ENCODE results near the gene PLXNB3.

PLXNB3 gene

DNA sequence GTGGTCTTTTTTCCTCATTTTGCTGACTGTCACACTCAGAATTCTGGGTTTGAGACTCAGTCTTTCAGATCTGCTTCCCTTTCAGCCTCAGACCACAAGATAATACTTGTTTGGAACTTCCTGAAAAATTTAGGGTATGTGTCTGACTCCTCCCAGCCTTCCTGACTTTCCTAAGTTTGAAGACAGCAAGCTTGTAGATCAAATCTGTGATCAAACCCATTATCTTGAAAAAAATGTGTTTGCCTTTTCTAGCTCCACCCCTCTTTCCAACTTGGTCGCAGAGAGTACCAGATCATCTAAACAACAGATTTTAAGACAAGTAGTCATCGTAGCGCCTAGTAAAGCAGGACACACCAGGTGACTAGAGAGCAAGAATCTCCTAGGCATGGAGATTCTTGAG, 49.8 kb upstream of the PLXNB3 start (continued):
- TF ChIP-seq, protein P1, sequence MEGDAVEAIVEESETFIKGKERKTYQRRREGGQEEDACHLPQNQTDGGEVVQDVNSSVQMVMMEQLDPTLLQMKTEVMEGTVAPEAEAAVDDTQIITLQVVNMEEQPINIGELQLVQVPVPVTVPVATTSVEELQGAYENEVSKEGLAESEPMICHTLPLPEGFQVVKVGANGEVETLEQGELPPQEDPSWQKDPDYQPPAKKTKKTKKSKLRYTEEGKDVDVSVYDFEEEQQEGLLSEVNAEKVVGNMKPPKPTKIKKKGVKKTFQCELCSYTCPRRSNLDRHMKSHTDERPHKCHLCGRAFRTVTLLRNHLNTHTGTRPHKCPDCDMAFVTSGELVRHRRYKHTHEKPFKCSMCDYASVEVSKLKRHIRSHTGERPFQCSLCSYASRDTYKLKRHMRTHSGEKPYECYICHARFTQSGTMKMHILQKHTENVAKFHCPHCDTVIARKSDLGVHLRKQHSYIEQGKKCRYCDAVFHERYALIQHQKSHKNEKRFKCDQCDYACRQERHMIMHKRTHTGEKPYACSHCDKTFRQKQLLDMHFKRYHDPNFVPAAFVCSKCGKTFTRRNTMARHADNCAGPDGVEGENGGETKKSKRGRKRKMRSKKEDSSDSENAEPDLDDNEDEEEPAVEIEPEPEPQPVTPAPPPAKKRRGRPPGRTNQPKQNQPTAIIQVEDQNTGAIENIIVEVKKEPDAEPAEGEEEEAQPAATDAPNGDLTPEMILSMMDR (tag by site-specific recombination; IDR thresholded peaks at IDR 0.05), result no peak
- TF ChIP-seq ZFP3 (tag by site-specific recombination; IDR thresholded peaks at IDR 0.05; ENCODE audit: low read depth) (no peak), ZNF24 (tag by site-specific recombination; IDR thresholded peaks at IDR 0.05) (no peak), IKZF3 (tag by site-specific recombination; IDR thresholded peaks at IDR 0.05) (no peak), ZNF121 (tag by site-specific recombination; IDR thresholded peaks at IDR 0.05) (no peak)
- TF ChIP-seq, protein P2, sequence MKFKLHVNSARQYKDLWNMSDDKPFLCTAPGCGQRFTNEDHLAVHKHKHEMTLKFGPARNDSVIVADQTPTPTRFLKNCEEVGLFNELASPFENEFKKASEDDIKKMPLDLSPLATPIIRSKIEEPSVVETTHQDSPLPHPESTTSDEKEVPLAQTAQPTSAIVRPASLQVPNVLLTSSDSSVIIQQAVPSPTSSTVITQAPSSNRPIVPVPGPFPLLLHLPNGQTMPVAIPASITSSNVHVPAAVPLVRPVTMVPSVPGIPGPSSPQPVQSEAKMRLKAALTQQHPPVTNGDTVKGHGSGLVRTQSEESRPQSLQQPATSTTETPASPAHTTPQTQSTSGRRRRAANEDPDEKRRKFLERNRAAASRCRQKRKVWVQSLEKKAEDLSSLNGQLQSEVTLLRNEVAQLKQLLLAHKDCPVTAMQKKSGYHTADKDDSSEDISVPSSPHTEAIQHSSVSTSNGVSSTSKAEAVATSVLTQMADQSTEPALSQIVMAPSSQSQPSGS (tag by site-specific recombination; IDR thresholded peaks at IDR 0.05; ENCODE audit: low read depth), result no peak

DNA sequence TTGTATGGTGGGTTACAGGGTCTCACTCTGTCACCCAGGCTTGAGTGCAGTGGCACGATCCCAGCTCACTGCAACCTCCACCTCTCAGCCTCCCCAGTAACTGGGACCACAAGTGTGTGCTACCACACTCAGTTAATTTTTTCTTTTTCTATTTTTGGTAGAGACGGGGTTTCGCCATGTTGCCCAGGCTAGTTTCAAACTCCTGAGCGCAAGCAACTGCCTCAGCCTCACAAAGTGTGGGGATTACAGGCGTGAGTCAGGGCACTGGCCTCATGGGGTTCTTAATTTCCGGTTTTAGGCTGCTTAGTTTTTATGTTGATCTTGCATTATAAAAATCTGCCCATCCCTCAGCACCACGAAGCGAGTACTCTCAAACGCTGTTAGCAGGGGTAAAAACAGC, 46.6 kb upstream of the PLXNB3 start:
- CTCF ChIA-PET, result interaction anchor here (0.6 to 0.7 kb wide), 2 partner anchors 9 to 43 kb away, joined by 3 to 4 read pairs; no protein-coding TSS in a partner anchor
- peaks cover 29 to 85% of the 10 kb centered on the region in 2 experiments for H3K36me3 ChIP-seq (ENCODE audit: control insufficient read depth in 2 of 2, insufficient read depth in 1 of 2, low read length in 2 of 2)
- TF ChIP-seq, protein P3, sequence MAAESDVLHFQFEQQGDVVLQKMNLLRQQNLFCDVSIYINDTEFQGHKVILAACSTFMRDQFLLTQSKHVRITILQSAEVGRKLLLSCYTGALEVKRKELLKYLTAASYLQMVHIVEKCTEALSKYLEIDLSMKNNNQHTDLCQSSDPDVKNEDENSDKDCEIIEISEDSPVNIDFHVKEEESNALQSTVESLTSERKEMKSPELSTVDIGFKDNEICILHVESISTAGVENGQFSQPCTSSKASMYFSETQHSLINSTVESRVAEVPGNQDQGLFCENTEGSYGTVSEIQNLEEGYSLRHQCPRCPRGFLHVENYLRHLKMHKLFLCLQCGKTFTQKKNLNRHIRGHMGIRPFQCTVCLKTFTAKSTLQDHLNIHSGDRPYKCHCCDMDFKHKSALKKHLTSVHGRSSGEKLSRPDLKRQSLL (tag by site-specific recombination; IDR thresholded peaks at IDR 0.05), result no peak
- TF ChIP-seq ZNF837 (tag by site-specific recombination; IDR thresholded peaks at IDR 0.05), result no peak
- TF ChIP-seq ZNF23 (tag by site-specific recombination; IDR thresholded peaks at IDR 0.05; ENCODE audit: borderline replicate concordance), result no peak
- TF ChIP-seq GLI4 (tag by site-specific recombination; IDR thresholded peaks at IDR 0.05), result no peak
- TF ChIP-seq, protein P4, sequence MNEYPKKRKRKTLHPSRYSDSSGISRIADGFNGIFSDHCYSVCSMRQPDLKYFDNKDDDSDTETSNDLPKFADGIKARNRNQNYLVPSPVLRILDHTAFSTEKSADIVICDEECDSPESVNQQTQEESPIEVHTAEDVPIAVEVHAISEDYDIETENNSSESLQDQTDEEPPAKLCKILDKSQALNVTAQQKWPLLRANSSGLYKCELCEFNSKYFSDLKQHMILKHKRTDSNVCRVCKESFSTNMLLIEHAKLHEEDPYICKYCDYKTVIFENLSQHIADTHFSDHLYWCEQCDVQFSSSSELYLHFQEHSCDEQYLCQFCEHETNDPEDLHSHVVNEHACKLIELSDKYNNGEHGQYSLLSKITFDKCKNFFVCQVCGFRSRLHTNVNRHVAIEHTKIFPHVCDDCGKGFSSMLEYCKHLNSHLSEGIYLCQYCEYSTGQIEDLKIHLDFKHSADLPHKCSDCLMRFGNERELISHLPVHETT (tag by site-specific recombination; IDR thresholded peaks at IDR 0.05), result no peak
- TF ChIP-seq ZNF654 (tag by site-specific recombination; IDR thresholded peaks at IDR 0.05; ENCODE audit: low read depth), result no peak
- no peak for TF ChIP-seq ZNF292 (tag by site-specific recombination; IDR thresholded peaks at IDR 0.05; ENCODE audit: borderline replicate concordance, low read depth)
- no peak for TF ChIP-seq ZNF792 (tag by site-specific recombination; IDR thresholded peaks at IDR 0.05)
- no peak for TF ChIP-seq KLF16 (tag by site-specific recombination; IDR thresholded peaks at IDR 0.05)
- no peak for TF ChIP-seq ZNF747 (tag by site-specific recombination; IDR thresholded peaks at IDR 0.05)
- TF ChIP-seq, protein P5, sequence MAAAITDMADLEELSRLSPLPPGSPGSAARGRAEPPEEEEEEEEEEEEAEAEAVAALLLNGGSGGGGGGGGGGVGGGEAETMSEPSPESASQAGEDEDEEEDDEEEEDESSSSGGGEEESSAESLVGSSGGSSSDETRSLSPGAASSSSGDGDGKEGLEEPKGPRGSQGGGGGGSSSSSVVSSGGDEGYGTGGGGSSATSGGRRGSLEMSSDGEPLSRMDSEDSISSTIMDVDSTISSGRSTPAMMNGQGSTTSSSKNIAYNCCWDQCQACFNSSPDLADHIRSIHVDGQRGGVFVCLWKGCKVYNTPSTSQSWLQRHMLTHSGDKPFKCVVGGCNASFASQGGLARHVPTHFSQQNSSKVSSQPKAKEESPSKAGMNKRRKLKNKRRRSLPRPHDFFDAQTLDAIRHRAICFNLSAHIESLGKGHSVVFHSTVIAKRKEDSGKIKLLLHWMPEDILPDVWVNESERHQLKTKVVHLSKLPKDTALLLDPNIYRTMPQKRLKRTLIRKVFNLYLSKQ (tag by site-specific recombination; IDR thresholded peaks at IDR 0.05; ENCODE audit: borderline replicate concordance), result no peak
- TF ChIP-seq GLI2 (tag by site-specific recombination; IDR thresholded peaks at IDR 0.05; ENCODE audit: borderline replicate concordance, low read depth), result no peak
- TF ChIP-seq, protein P6, sequence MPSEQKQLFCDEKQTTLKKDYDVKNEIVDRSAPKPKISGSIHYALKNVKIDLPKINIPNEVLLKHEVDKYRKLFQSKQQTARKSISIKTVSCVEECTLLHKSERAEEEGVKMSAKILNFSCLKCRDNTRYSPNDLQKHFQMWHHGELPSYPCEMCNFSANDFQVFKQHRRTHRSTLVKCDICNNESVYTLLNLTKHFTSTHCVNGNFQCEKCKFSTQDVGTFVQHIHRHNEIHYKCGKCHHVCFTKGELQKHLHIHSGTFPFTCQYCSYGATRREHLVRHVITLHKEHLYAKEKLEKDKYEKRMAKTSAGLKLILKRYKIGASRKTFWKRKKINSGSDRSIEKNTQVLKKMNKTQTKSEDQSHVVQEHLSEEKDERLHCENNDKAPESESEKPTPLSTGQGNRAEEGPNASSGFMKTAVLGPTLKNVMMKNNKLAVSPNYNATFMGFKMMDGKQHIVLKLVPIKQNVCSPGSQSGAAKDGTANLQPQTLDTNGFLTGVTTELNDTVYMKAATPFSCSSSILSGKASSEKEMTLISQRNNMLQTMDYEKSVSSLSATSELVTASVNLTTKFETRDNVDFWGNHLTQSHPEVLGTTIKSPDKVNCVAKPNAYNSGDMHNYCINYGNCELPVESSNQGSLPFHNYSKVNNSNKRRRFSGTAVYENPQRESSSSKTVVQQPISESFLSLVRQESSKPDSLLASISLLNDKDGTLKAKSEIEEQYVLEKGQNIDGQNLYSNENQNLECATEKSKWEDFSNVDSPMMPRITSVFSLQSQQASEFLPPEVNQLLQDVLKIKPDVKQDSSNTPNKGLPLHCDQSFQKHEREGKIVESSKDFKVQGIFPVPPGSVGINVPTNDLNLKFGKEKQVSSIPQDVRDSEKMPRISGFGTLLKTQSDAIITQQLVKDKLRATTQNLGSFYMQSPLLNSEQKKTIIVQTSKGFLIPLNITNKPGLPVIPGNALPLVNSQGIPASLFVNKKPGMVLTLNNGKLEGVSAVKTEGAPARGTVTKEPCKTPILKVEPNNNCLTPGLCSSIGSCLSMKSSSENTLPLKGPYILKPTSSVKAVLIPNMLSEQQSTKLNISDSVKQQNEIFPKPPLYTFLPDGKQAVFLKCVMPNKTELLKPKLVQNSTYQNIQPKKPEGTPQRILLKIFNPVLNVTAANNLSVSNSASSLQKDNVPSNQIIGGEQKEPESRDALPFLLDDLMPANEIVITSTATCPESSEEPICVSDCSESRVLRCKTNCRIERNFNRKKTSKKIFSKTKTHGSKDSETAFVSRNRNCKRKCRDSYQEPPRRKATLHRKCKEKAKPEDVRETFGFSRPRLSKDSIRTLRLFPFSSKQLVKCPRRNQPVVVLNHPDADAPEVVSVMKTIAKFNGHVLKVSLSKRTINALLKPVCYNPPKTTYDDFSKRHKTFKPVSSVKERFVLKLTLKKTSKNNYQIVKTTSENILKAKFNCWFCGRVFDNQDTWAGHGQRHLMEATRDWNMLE (tag by site-specific recombination; conservative IDR thresholded peaks at IDR 0.05; ENCODE audit: low read depth), result no peak
- TF ChIP-seq, protein P2 (tag by site-specific recombination; IDR thresholded peaks at IDR 0.05; ENCODE audit: low read depth), result no peak

More for the DNA sequence above, 46.6 kb upstream of the PLXNB3 start:
- no peaks in the 10 kb centered on the region for H3K9me3 ChIP-seq (ENCODE audit: control insufficient read depth, insufficient read depth, low read depth, low read length)
- POLR2A ChIA-PET, result interaction anchor here (0.7 to 1.0 kb wide), 2 partner anchors 9 to 49 kb away, joined by 3 to 5 read pairs; no protein-coding TSS in a partner anchor
- H3K4me1 ChIP-seq (ENCODE audit: control insufficient read depth, insufficient read depth, low read length), result peaks cover 2% of the 10 kb centered on the region
- H3K27ac ChIP-seq (ENCODE audit: extremely low read depth, low read depth, low read length), result no peak overlapping the region
- no peak overlapping the region for H3K4me3 ChIP-seq (ENCODE audit: low read depth, low read length)
